Gastrocnemius medialis (tissue), 4 donors: ENCODE results near the gene SMYD2.
"Not testable (repeated sequence)": the region's sequence is repeated elsewhere in the genome, so short reads cannot be mapped to it uniquely, and the experiment has no call there.

Experiments used
- CTCF ChIP-seq, 5 experiments: fragments of 450-650 bp in 3 of 5; fragments of 200-600 bp in 2 of 5; sonication (generic) in 2 of 5; IDR thresholded peaks in 4 of 5; conservative IDR thresholded peaks in 1 of 5; 1 replicate in 4 of 5; 2 replicates in 1 of 5; pipeline ENCODE4 v1.5.1; 2016 to 2019; ENCODE audit warnings: antibody characterized with exemption in 5 of 5, mild to moderate bottlenecking in 3 of 5, moderate library complexity in 3 of 5
- POLR2A ChIP-seq, 2 donors: fragments of 450-650 bp; IDR thresholded peaks; one replicate each; pipeline ENCODE4 v1.6.1; 2017; ENCODE audit warnings: antibody characterized with exemption in 2 of 2, mild to moderate bottlenecking in 2 of 2, moderate library complexity in 2 of 2

GRCh38 chr1:214275700-214276099, 5.3 kb upstream of the SMYD2 start:
- TF ChIP-seq CTCF (IDR thresholded peaks at IDR 0.05 in 4 of 5, conservative IDR thresholded peaks at IDR 0.05 in 1 of 5); POLR2A (IDR thresholded peaks at IDR 0.05): not testable (repeated sequence)
